Esophagus muscularis mucosa (tissue), 4 donors: ENCODE results near the gene REL. TPM values are rescaled to one million over a fixed set of nuclear protein-coding genes. Genes with fewer than 3 reads are reported as not detected.

Source experiments
- DNase-seq: peaks from one replicate; pipeline ENCODE4 v3.0.0-alpha.2; 2017; ENCODE audit errors: extremely low spot score
- H3K27ac ChIP-seq, 4 donors: fragments of 200-600 bp; sonication (generic); replicated peaks in 1 of 4; 1 replicate in 3 of 4; 2 replicates in 1 of 4; pipeline ENCODE4 v1.5.1; 2016 to 2019; ENCODE audit warnings: mild to moderate bottlenecking in 1 of 4
- H3K27me3 ChIP-seq, 4 donors: fragments of 200-600 bp; sonication (generic); one replicate each; pipeline versions ENCODE4 v1.5.1 to v1.6.0; 2016 to 2019
- H3K36me3 ChIP-seq, 4 donors: fragments of 200-600 bp; sonication (generic); one replicate each; pipeline ENCODE4 v1.5.1; 2016 to 2019
- H3K4me1 ChIP-seq, 4 donors: fragments of 200-600 bp; sonication (generic); one replicate each; pipeline ENCODE4 v1.5.1; 2016 to 2019
- H3K4me3 ChIP-seq, 4 donors: fragments of 200-600 bp; sonication (generic); 1 replicate in 2 of 4; 2 replicates in 2 of 4; pipeline ENCODE4 v1.5.1; 2016 to 2019; ENCODE audit warnings: mild to moderate bottlenecking in 4 of 4, moderate library complexity in 1 of 4
- H3K9me3 ChIP-seq, 4 donors: fragments of 200-600 bp; sonication (generic); 1 replicate in 3 of 4; 2 replicates in 1 of 4; pipeline ENCODE4 v1.5.1; 2016 to 2019
- EP300 ChIP-seq: sonication (generic); formaldehyde crosslinking; IDR thresholded peaks from one replicate; pipeline ENCODE4 v1.6.1; 2017; ENCODE audit warnings: antibody characterized with exemption
- POLR2A ChIP-seq: fragments of 450-650 bp; IDR thresholded peaks from one replicate; pipeline ENCODE4 v1.6.1; 2017; ENCODE audit warnings: antibody characterized with exemption, moderate library complexity, mild to moderate bottlenecking, low read depth
- POLR2AphosphoS5 ChIP-seq, 2 donors: sonication (generic); formaldehyde crosslinking; IDR thresholded peaks; one replicate each; pipeline ENCODE4 v1.6.1; 2017; ENCODE audit warnings: antibody characterized with exemption in 2 of 2
- WGBS: methylation state at CpG from one replicate; pipeline ENCODE4 v1.1.5; 2018; 5-methylcytosine and 5-hydroxymethylcytosine counted together
- intact Hi-C: fragments of 100-400 bp; cut with DNase I; formaldehyde crosslinking; loops from one replicate; pipeline ENCODE4 v1.15.1; 2023
- total RNA-seq, 4 donors: library from RNA; depleted of rRNA; stranded (reverse); fragments of >200 nt; gene quantifications; one replicate each; pipeline versions ENCODE4 v1.1.0 to v1.2.1, GENCODE V29; 2016
- TF ChIP-seq, protein P1 (sequence below), 3 experiments: fragments of 200-600 bp in 2 of 3; fragments of 450-650 bp in 1 of 3; sonication (generic) in 2 of 3; IDR thresholded peaks; one replicate each; pipeline ENCODE4 v1.5.1; 2017 to 2019; ENCODE audit warnings: antibody characterized with exemption in 3 of 3, mild to moderate bottlenecking in 2 of 3, moderate library complexity in 1 of 3

Gene REL
- total RNA-seq, 4 donors from 2014 or later, result 9.1 to 16.2 (median 9.5) TPM

DNA sequence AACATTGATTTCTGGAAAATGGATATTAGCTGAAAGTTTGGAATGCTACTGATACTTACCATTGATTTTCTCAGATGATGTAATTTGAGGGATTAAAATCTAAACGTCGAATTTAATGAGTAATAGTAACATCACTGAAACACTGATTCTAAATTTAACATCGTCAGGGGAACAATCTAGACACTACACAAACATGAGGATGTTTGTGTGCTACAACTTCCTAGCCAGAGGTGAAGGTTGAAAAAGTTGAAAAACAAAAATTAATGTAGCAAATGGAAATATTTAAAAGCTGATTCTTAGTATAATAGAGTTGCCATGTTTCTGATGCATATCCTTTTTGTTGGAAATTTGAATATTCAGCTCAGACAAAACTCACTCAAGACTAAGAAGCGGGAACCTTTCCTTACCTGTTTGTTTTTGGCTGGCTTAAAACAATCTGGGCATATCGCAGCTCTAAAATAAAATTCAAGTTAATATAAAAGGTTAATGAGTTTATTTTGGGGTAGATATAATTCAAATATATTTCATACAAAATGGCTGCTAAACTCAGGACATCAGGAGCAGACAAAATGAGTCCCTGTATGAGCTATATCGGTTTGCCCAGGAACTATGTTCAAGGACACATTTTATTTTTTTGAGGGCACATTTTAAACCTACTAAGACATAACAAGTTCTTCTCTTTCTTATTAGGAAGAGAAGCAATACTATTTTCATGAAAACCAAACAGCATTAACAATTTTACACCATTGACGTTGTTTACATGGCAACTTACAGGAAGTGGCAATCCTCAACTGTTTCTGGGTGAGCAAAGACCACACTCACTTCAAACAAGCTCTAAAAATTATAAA lies 83.5 kb downstream of the REL start:
- intact Hi-C loops, result no loop called here
- Histone ChIP-seq H3K36me3 (peaks cover 0 to under 1% (median 0%) of the 10 kb centered on the region in 4 donors), H3K27me3 (no peaks in the 10 kb centered on the region), H3K9me3 (no peaks in the 10 kb centered on the region), H3K27ac (no peak overlapping the region), H3K4me1 (no peaks in the 10 kb centered on the region), H3K4me3 (no peak overlapping the region)
- no peak for DNase-seq
- TF ChIP-seq, protein P1, sequence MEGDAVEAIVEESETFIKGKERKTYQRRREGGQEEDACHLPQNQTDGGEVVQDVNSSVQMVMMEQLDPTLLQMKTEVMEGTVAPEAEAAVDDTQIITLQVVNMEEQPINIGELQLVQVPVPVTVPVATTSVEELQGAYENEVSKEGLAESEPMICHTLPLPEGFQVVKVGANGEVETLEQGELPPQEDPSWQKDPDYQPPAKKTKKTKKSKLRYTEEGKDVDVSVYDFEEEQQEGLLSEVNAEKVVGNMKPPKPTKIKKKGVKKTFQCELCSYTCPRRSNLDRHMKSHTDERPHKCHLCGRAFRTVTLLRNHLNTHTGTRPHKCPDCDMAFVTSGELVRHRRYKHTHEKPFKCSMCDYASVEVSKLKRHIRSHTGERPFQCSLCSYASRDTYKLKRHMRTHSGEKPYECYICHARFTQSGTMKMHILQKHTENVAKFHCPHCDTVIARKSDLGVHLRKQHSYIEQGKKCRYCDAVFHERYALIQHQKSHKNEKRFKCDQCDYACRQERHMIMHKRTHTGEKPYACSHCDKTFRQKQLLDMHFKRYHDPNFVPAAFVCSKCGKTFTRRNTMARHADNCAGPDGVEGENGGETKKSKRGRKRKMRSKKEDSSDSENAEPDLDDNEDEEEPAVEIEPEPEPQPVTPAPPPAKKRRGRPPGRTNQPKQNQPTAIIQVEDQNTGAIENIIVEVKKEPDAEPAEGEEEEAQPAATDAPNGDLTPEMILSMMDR (IDR thresholded peaks at IDR 0.05), result no peak
- TF ChIP-seq POLR2AphosphoS5 (IDR thresholded peaks at IDR 0.05) (no peak), EP300 (no peak), POLR2A (no peak)
- 79% methylated on average over 7 of the region's 7 CpGs for WGBS

- no peaks in the 10 kb centered on the region for H3K9me3 ChIP-seq
- no peaks in the 10 kb centered on the region for H3K36me3 ChIP-seq
- intact Hi-C loops, result no loop called here
- no peak overlapping the region for H3K4me3 ChIP-seq
- no peaks in the 10 kb centered on the region for H3K27me3 ChIP-seq
- no peaks in the 10 kb centered on the region for H3K4me1 ChIP-seq
- no peak for DNase-seq
- TF ChIP-seq, protein P1 (IDR thresholded peaks at IDR 0.05), result no peak
- TF ChIP-seq POLR2AphosphoS5 (IDR thresholded peaks at IDR 0.05), result no peak
- no peak for TF ChIP-seq EP300
- no peak for TF ChIP-seq POLR2A
- no peak overlapping the region for H3K27ac ChIP-seq
These were observed 84.1 kb downstream of the REL start for GRCh38 chr2:60965499-60965785.

- intact Hi-C loops, result no loop called here
- Histone ChIP-seq H3K4me1 (no peaks in the 10 kb centered on the region), H3K36me3 (no peaks in the 10 kb centered on the region), H3K4me3 (no peak overlapping the region), H3K9me3 (no peaks in the 10 kb centered on the region), H3K27ac (no peak overlapping the region), H3K27me3 (no peaks in the 10 kb centered on the region)
- WGBS, result 66% methylated on average over 1 of the region's 1 CpG
- TF ChIP-seq POLR2AphosphoS5 (IDR thresholded peaks at IDR 0.05) (no peak), EP300 (no peak), POLR2A (no peak)
- TF ChIP-seq, protein P1 (IDR thresholded peaks at IDR 0.05), result no peak
- DNase-seq, result no peak
These were observed 85.4 kb downstream of the REL start for GRCh38 chr2:60966507-60967405.

GRCh38 chr2:60972889-60973656 lies 91.7 kb downstream of the REL start:
- H3K27me3 ChIP-seq, result no peaks in the 10 kb centered on the region
- H3K36me3 ChIP-seq, result no peaks in the 10 kb centered on the region
- intact Hi-C loops, result no loop called here
- no peak overlapping the region for H3K27ac ChIP-seq
- TF ChIP-seq, protein P1 (IDR thresholded peaks at IDR 0.05), result no peak
- TF ChIP-seq POLR2A (no peak), POLR2AphosphoS5 (IDR thresholded peaks at IDR 0.05) (no peak), EP300 (no peak)
- H3K4me3 ChIP-seq, result no peak overlapping the region
- H3K4me1 ChIP-seq, result no peaks in the 10 kb centered on the region
- no peaks in the 10 kb centered on the region for H3K9me3 ChIP-seq
- WGBS, result 92% methylated on average over 12 of the region's 32 CpGs
- no peak for DNase-seq
